Ecto neural progenitor cell (in vitro differentiated cells): Measurements from ENCODE around the gene ARHGEF4.
"Not testable (repeated sequence)": the region's sequence is repeated elsewhere in the genome, so short reads cannot be mapped to it uniquely, and the experiment has no call there.

Source experiments
- DNase-seq: peaks from one replicate; pipeline ENCODE4 v3.0.0-alpha.2; 2018; ENCODE audit warnings: low spot score

The ARHGEF4 gene

GRCh38 chr2:130977461-130978050, 140.8 kb downstream of the ARHGEF4 start:
- DNase-seq: no peak

DNA sequence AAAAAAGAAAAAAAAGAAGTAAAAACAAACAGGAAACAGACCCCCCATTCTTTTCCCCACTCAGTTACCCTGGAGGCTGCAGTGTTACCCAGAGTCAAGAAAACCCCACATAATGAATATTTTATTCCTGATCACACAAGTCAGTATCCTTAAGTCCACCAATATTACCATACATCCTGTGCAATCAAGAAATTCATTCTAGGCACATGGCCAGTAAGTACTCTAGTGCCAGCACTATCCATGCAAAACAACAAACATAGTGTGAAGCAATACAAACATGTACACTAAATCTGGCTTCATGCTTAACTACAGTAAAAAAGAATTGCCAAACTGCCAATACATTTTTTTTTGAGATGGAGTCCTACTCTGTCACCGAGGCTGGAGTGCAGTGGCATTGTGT, 145.0 kb downstream of the ARHGEF4 start:
- no peak for DNase-seq

GRCh38 chr2:130985206-130985780, 148.6 kb downstream of the ARHGEF4 start:
- no peak for DNase-seq

- DNase-seq: no peak
These were observed 149.3 kb downstream of the ARHGEF4 start for GRCh38 chr2:130985831-130986649.

- DNase-seq: no peak
These were observed 150.3 kb downstream of the ARHGEF4 start for GRCh38 chr2:130986890-130987493.

- DNase-seq: no peak
These were observed 151.1 kb downstream of the ARHGEF4 start for GRCh38 chr2:130987519-130988425.

DNA sequence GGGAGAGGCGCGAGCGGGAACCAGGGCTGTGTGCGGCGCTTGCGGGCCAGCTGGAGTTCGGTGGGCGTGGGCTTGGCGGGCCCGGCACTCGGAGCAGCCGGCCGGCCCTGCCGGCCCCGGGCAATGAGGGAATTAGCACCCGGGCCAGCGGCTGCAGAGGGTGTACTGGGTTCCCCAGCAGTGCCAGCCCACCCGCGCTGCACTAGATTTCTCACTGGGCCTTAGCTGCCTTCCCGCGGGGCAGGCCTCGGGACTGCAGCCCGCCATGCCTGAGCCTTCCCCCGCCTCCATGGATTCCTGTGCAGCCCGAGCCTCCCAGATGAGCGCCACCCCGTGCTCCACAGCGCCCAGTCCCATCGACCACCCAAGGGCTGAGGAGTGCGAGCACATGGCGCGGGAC, 154.7 kb downstream of the ARHGEF4 start:
- DNase-seq: not testable (repeated sequence)

GRCh38 chr2:130992003-130992402, 155.3 kb downstream of the ARHGEF4 start:
- DNase-seq: not testable (repeated sequence)

- DNase-seq: no peak
These were observed 160.0 kb downstream of the ARHGEF4 start for GRCh38 chr2:130996691-130997090.

GRCh38 chr2:130997198-130997597, 160.5 kb downstream of the ARHGEF4 start:
- DNase-seq: no peak

DNA sequence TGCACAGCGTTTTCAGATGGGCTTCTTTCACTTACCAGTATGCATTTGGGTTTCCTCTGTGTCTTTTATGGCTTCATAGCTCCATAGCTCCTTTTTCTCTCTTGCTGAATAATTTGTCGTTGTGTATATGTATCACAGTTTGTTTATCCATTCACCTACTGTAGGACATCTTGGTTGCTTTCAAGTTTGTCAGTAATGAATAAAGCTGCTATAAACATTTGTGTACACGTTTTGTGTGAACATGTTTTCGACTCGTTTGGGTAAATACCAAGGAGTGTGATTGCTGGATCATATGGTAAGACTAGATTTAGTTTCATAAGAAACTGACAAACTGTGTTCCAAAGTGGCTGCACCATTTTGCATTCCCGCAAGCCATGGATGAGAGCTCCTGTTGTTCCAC, 161.8 kb downstream of the ARHGEF4 start:
- DNase-seq: no peak

DNA sequence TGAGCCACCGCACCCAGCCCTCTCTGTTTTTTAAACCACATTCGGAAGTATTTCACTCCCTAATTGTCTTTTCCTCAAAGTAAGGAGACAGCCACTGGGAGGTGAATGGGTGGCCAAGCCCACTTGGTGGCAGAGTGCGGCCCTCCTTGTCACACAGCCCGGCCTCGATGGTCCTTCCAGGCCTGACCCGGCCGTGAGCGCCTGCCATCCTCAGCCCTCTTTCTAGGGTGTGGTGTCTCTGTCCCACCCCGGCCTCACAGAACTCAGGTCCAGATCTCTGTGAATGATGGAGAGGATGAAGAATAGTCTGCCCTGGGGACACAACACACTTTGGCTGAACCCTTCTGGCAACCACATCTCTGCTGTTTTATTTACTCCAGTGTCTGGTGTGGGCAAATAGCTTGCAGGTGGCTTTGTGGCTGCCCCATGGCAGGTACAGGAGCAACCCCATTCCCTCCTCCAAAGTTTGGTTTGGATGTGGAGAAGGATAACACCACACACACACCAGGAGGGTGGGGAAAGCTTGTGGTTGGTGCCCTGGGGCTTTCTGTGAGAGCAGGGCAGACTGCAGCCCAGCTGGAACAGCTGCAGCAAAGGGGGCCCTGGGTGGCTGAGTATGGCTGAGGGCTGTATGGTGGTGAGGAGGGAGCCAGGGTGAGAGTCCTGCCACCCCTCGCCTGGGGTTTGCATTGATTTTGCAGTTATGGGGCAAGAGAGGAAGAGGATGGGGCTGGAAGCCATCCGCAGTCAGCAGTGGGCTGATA, 167.9 kb downstream of the ARHGEF4 start:
- DNase-seq: no peak

- no peak for DNase-seq
These were observed 168.7 kb downstream of the ARHGEF4 start for GRCh38 chr2:131005216-131005935.

GRCh38 chr2:131006561-131006960, 169.8 kb downstream of the ARHGEF4 start:
- no peak for DNase-seq

- no peak for DNase-seq
These were observed 172.3 kb downstream of the ARHGEF4 start for GRCh38 chr2:131008967-131009366.

- no peak for DNase-seq
These were observed 173.2 kb downstream of the ARHGEF4 start for GRCh38 chr2:131009713-131010475.

DNA sequence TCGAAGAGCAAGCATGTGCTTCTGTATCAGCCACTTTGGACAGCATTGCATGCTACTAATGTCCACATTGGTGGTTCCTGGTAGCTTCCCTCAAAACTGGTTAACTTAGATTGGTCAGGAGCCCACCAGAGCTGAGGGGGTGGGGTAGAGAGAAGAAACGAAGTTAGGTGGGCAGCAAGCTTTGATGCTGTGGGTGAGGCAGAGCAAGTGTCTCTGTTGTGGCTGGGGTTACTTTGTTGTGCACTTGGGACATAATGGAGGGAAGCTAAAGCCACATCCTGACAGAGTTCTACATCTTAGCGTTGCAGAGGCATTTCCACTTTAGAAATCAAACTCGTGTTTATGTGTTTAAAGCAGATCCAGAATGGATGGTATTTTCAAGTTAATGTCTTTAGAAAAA, 173.9 kb downstream of the ARHGEF4 start:
- no peak for DNase-seq

- DNase-seq: no peak
These were observed 174.8 kb downstream of the ARHGEF4 start for GRCh38 chr2:131011486-131011885.

DNA sequence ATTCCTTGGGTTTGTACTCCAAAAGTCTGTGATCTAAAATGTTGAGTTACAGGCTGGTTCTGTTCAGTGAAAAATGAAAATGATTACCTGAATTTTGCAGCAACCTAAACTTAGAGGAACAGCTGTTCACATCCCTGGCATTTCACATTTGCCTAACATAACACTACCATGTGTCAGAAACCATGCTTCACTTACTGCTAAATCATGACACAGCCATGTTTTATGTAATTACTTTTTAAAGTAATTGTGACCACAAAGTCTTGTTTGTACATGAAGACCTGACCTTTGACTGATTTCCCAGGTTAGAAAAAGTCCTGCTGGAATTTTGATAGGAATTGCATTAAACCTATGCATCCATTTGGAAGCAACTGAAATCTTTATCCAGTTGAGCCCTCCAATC, 177.4 kb downstream of the ARHGEF4 start:
- DNase-seq: no peak

DNA sequence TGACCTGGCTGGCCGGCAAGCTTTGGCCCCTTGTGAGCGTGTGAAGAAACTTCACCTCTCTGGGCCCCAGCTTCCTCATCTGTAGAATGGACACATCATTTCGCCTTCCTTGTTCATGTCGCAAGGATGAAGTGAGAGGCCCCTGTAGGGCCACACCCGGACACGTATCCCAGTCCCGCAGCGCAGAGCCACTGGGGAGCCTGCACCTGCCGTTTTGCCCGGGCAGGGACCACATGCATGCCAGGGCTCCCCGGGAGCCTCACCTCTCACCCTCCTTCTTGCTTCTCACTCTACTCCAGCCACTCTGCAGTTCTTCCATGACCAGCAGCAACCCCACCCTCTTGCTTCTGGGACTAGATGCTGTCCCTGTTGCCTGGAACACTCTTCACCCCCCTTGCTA, 179.1 kb downstream of the ARHGEF4 start:
- peak; percentile 23 for DNase-seq
